SK-N-SH treated with all-trans-retinoic acid at 6 μM for 48 hours (cell line): ENCODE measurements around the gene GPX3.

Experiments used
- ATAC-seq: fragments of 200-7000 bp; cut with Tn5 transposase; 3 replicates; pipeline ENCODE4 v1.9.1; 2020; ENCODE audit warnings: mild to moderate bottlenecking, moderate library complexity
- ARNTL ChIP-seq: fragments of 450-650 bp; formaldehyde crosslinking; IDR thresholded peaks from 2 replicates; pipeline ENCODE4 v1.5.0; 2020; ENCODE audit warnings: low read depth, mild to moderate bottlenecking, moderate library complexity, borderline replicate concordance
- BACH2 ChIP-seq: fragments of 250-450 bp; sonication (Bioruptor Pico); IDR thresholded peaks from 2 replicates; pipeline ENCODE4 v1.9.0; 2021; ENCODE audit warnings: mild to moderate bottlenecking, borderline replicate concordance
- CSDC2 ChIP-seq: fragments of 250-450 bp; sonication (Bioruptor Pico); IDR thresholded peaks from 2 replicates; pipeline ENCODE4 v1.5.0; 2020; ENCODE audit warnings: mild to moderate bottlenecking, moderate library complexity
- CSRNP3 ChIP-seq: fragments of 250-450 bp; sonication (Bioruptor Pico); IDR thresholded peaks from 2 replicates; pipeline ENCODE4 v1.5.1; 2021; ENCODE audit warnings: mild to moderate bottlenecking, moderate library complexity
- ESRRG ChIP-seq: fragments of 250-450 bp; sonication (Bioruptor Pico); IDR thresholded peaks from 2 replicates; pipeline ENCODE4 v1.6.1; 2021; ENCODE audit warnings: mild to moderate bottlenecking
- GLIS3 ChIP-seq: fragments of 250-450 bp; sonication (Bioruptor Pico); IDR thresholded peaks from 2 replicates; pipeline ENCODE4 v1.5.0; 2020; ENCODE audit warnings: mild to moderate bottlenecking, moderate library complexity
- ISL1 ChIP-seq: fragments of 250-450 bp; sonication (Bioruptor Pico); IDR thresholded peaks from 2 replicates; pipeline ENCODE4 v2.1.2; 2022; ENCODE audit warnings: mild to moderate bottlenecking, moderate library complexity
- OSR1 ChIP-seq: fragments of 250-450 bp; sonication (Bioruptor Pico); IDR thresholded peaks from 2 replicates; pipeline ENCODE4 v1.8.0; 2022; ENCODE audit warnings: moderate library complexity, mild to moderate bottlenecking, inconsistent platforms
- POU6F1 ChIP-seq: fragments of 250-450 bp; sonication (Bioruptor Pico); IDR thresholded peaks from 2 replicates; pipeline ENCODE4 v1.8.0; 2021; ENCODE audit warnings: low read depth, mild to moderate bottlenecking, moderate library complexity, borderline replicate concordance
- PPARA ChIP-seq: fragments of 250-450 bp; sonication (Bioruptor Pico); IDR thresholded peaks from 2 replicates; pipeline ENCODE4 v1.5.0; 2020; ENCODE audit warnings: mild to moderate bottlenecking, borderline replicate concordance
- RARB ChIP-seq: fragments of 250-450 bp; sonication (Bioruptor Pico); IDR thresholded peaks from 2 replicates; pipeline ENCODE4 v1.8.0; 2021; ENCODE audit warnings: mild to moderate bottlenecking, moderate library complexity
- SNAI2 ChIP-seq: fragments of 250-450 bp; sonication (Bioruptor Pico); IDR thresholded peaks from 2 replicates; pipeline ENCODE4 v1.5.0; 2020; ENCODE audit warnings: mild to moderate bottlenecking, moderate library complexity
- TCF4 ChIP-seq: fragments of 250-450 bp; sonication (Bioruptor Pico); IDR thresholded peaks from 2 replicates; pipeline ENCODE4 v1.8.0; 2021; ENCODE audit warnings: mild to moderate bottlenecking, moderate library complexity, borderline replicate concordance
- TOX ChIP-seq: fragments of 250-450 bp; sonication (Bioruptor Pico); IDR thresholded peaks from 2 replicates; pipeline ENCODE4 v1.8.0; 2021; ENCODE audit warnings: mild to moderate bottlenecking, moderate library complexity, borderline replicate concordance
- ZFP3 ChIP-seq: fragments of 250-450 bp; sonication (Bioruptor Pico); IDR thresholded peaks from 2 replicates; pipeline ENCODE4 v1.5.0; 2020; ENCODE audit warnings: mild to moderate bottlenecking, moderate library complexity
- ZNF565 ChIP-seq: fragments of 450-650 bp; formaldehyde crosslinking; conservative IDR thresholded peaks from 2 replicates; pipeline ENCODE4 v1.5.0; 2020; ENCODE audit warnings: low read depth, mild to moderate bottlenecking, moderate library complexity
- ZNF70 ChIP-seq: fragments of 450-650 bp; formaldehyde crosslinking; IDR thresholded peaks from 2 replicates; pipeline ENCODE4 v1.5.0; 2020; ENCODE audit warnings: mild to moderate bottlenecking, moderate library complexity
- TF ChIP-seq, protein P1 (sequence below): fragments of 250-450 bp; sonication (Bioruptor Pico); IDR thresholded peaks from 2 replicates; pipeline ENCODE4 v1.5.0; 2020; ENCODE audit warnings: mild to moderate bottlenecking, moderate library complexity
- TF ChIP-seq, protein P2 (sequence below): fragments of 250-450 bp; sonication (Bioruptor Pico); IDR thresholded peaks from 2 replicates; pipeline ENCODE4 v1.5.1; 2020; ENCODE audit warnings: low read depth, mild to moderate bottlenecking, moderate library complexity
- TF ChIP-seq, protein P3 (sequence below): fragments of 250-450 bp; sonication (Bioruptor Pico); IDR thresholded peaks from 2 replicates; pipeline ENCODE4 v1.8.0; 2020; ENCODE audit warnings: mild to moderate bottlenecking, moderate library complexity, borderline replicate concordance

GPX3 gene

GRCh38 chr5:151026679-151027078 lies 6.3 kb downstream of the GPX3 start:
- ATAC-seq, result no peak
- TF ChIP-seq GLIS3 (no peak), CSDC2 (no peak), ISL1 (no peak)
- TF ChIP-seq, all 23 proteins: peak for 0

DNA sequence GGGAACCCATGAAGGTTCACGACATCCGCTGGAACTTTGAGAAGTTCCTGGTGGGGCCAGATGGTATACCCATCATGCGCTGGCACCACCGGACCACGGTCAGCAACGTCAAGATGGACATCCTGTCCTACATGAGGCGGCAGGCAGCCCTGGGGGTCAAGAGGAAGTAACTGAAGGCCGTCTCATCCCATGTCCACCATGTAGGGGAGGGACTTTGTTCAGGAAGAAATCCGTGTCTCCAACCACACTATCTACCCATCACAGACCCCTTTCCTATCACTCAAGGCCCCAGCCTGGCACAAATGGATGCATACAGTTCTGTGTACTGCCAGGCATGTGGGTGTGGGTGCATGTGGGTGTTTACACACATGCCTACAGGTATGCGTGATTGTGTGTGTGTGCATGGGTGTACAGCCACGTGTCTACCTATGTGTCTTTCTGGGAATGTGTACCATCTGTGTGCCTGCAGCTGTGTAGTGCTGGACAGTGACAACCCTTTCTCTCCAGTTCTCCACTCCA lies 7.6 kb downstream of the GPX3 start:
- ATAC-seq, result no peak
- TF ChIP-seq CSRNP3 (no peak), ISL1 (no peak), ZNF70 (CRISPR knock-in tag) (no peak), ESRRG (CRISPR knock-in tag) (no peak), TOX (CRISPR knock-in tag) (no peak), ZFP3 (CRISPR knock-in tag) (no peak), TCF4 (CRISPR knock-in tag) (no peak), ARNTL (CRISPR knock-in tag) (no peak), POU6F1 (no peak), RARB (CRISPR knock-in tag) (no peak)
- TF ChIP-seq, protein P1, sequence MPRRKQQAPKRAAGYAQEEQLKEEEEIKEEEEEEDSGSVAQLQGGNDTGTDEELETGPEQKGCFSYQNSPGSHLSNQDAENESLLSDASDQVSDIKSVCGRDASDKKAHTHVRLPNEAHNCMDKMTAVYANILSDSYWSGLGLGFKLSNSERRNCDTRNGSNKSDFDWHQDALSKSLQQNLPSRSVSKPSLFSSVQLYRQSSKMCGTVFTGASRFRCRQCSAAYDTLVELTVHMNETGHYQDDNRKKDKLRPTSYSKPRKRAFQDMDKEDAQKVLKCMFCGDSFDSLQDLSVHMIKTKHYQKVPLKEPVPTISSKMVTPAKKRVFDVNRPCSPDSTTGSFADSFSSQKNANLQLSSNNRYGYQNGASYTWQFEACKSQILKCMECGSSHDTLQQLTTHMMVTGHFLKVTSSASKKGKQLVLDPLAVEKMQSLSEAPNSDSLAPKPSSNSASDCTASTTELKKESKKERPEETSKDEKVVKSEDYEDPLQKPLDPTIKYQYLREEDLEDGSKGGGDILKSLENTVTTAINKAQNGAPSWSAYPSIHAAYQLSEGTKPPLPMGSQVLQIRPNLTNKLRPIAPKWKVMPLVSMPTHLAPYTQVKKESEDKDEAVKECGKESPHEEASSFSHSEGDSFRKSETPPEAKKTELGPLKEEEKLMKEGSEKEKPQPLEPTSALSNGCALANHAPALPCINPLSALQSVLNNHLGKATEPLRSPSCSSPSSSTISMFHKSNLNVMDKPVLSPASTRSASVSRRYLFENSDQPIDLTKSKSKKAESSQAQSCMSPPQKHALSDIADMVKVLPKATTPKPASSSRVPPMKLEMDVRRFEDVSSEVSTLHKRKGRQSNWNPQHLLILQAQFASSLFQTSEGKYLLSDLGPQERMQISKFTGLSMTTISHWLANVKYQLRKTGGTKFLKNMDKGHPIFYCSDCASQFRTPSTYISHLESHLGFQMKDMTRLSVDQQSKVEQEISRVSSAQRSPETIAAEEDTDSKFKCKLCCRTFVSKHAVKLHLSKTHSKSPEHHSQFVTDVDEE (CRISPR knock-in tag), result no peak
- TF ChIP-seq, protein P2, sequence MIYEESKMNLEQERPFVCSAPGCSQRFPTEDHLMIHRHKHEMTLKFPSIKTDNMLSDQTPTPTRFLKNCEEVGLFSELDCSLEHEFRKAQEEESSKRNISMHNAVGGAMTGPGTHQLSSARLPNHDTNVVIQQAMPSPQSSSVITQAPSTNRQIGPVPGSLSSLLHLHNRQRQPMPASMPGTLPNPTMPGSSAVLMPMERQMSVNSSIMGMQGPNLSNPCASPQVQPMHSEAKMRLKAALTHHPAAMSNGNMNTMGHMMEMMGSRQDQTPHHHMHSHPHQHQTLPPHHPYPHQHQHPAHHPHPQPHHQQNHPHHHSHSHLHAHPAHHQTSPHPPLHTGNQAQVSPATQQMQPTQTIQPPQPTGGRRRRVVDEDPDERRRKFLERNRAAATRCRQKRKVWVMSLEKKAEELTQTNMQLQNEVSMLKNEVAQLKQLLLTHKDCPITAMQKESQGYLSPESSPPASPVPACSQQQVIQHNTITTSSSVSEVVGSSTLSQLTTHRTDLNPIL, result no peak
- TF ChIP-seq, protein P3, sequence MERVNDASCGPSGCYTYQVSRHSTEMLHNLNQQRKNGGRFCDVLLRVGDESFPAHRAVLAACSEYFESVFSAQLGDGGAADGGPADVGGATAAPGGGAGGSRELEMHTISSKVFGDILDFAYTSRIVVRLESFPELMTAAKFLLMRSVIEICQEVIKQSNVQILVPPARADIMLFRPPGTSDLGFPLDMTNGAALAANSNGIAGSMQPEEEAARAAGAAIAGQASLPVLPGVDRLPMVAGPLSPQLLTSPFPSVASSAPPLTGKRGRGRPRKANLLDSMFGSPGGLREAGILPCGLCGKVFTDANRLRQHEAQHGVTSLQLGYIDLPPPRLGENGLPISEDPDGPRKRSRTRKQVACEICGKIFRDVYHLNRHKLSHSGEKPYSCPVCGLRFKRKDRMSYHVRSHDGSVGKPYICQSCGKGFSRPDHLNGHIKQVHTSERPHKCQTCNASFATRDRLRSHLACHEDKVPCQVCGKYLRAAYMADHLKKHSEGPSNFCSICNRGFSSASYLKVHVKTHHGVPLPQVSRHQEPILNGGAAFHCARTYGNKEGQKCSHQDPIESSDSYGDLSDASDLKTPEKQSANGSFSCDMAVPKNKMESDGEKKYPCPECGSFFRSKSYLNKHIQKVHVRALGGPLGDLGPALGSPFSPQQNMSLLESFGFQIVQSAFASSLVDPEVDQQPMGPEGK (CRISPR knock-in tag), result no peak

- no peak for TF ChIP-seq PPARA (CRISPR knock-in tag)
- TF ChIP-seq ZNF565 (CRISPR knock-in tag), result no peak
- TF ChIP-seq OSR1 (CRISPR knock-in tag), result no peak
- no peak for TF ChIP-seq BACH2 (CRISPR knock-in tag)
- TF ChIP-seq, protein P3 (CRISPR knock-in tag), result no peak
- TF ChIP-seq, protein P2, result no peak
- TF ChIP-seq ISL1, result no peak
- TF ChIP-seq, protein P1 (CRISPR knock-in tag), result no peak
- TF ChIP-seq SNAI2 (CRISPR knock-in tag), result no peak
- no peak for TF ChIP-seq ESRRG (CRISPR knock-in tag)
- no peak for ATAC-seq
These were observed 8.3 kb downstream of the GPX3 start for GRCh38 chr5:151028717-151029116.
